Endothelial cell of umbilical vein (primary cell): ENCODE measurements around the gene RAB36.

Experiments
- CTCF ChIP-seq, 2 donors: IDR thresholded peaks; 1 replicate in 1 of 2; 2 replicates in 1 of 2; pipeline ENCODE4 v1.5.1; 2011; ENCODE audit warnings: low read length in 2 of 2, mild to moderate bottlenecking in 2 of 2, moderate library complexity in 2 of 2, control low read depth in 1 of 2, inconsistent platforms in 1 of 2, low read depth in 1 of 2; ENCODE audit not compliant: insufficient read depth in 1 of 2; ENCODE audit errors: extremely low read depth in 1 of 2
- EZH2 ChIP-seq: IDR thresholded peaks from 2 replicates; pipeline ENCODE4 v1.6.1; 2012; ENCODE audit warnings: borderline replicate concordance, low read depth, mild to moderate bottlenecking, moderate library complexity, low read length, inconsistent platforms; ENCODE audit not compliant: severe bottlenecking
- MAX ChIP-seq: IDR thresholded peaks from 2 replicates; pipeline ENCODE4 v1.6.1; 2011; ENCODE audit not compliant: insufficient read depth, insufficient read length
- MYC ChIP-seq: IDR thresholded peaks from one replicate; pipeline ENCODE4 v1.6.1; 2011; ENCODE audit warnings: mild to moderate bottlenecking, low read depth, low read length
- POLR2A ChIP-seq: IDR thresholded peaks from 2 replicates; pipeline ENCODE4 v1.6.1; 2012; ENCODE audit warnings: low read depth, mild to moderate bottlenecking, control low read depth, low read length

DNA sequence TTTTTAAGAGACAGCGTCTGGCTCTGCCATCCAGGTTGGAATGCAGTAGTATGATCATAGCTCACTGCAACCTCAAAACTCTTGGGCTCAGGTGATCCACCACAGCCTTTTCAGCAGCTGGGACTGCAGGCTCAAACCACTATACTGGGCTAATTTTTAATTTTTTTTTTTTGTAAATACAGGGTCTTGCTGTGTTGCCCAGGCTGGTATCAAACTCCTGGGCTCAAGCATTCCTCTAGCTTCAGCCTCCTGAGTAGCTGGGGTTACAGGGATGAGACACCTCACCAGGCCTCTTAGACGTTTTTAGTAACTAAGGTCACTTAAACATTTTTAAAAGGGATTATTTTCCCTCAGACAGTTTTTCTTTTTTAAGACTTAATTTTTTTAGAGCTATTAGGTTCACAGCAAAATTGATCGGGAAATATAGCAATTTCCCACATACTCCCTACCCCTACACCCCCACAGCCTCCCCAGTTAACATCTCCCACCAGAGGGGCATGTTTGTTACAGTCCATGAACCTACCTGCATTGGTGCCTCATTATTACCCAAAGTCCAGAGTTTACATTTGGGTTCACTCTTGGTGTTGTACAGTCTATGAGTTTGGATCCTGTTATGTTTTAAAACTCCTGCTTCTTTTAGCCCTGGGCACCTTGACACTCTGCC, 39.0 kb downstream of the RAB36 start:
- TF ChIP-seq MYC (no peak), POLR2A (no peak), CTCF (IDR thresholded peaks at IDR 0.05; ENCODE audit: extremely low read depth in 1 of 2, insufficient read depth in 1 of 2, low read depth in 1 of 2, low read length in 2 of 2) (no peak), MAX (no peak), EZH2 (no peak)
